Fibroblast of lung (primary cell): ENCODE measurements around the gene AP4S1.

ENCODE experiments used
- CTCF ChIP-seq, 2 donors: IDR thresholded peaks in 1 of 2; conservative IDR thresholded peaks in 1 of 2; 1 replicate in 1 of 2; 2 replicates in 1 of 2; pipeline ENCODE4 v1.5.1; 2011 to 2012; ENCODE audit warnings: low read length in 2 of 2, control low read depth in 1 of 2, inconsistent platforms in 1 of 2, low read depth in 1 of 2, mild to moderate bottlenecking in 1 of 2
- EZH2 ChIP-seq: IDR thresholded peaks from 2 replicates; pipeline ENCODE4 v1.5.1; 2012; ENCODE audit warnings: low read length, control low read depth, mild to moderate bottlenecking; ENCODE audit errors: missing control alignments

GRCh38 chr14:31009836-31010574 lies 15.4 kb upstream of the AP4S1 start:
- no peak for TF ChIP-seq CTCF (conservative IDR thresholded peaks at IDR 0.05 in 1 of 2, IDR thresholded peaks at IDR 0.05 in 1 of 2; ENCODE audit: low read depth in 1 of 2, low read length in 2 of 2)
- no peak for TF ChIP-seq EZH2
